Tibial nerve (tissue), 4 donors: Measurements from ENCODE around the gene ADAMTS17. TPM values are rescaled to one million over a fixed set of nuclear protein-coding genes. Genes with fewer than 3 reads are reported as not detected.

Experiments used
- DNase-seq, 2 donors: peaks; one replicate each; pipeline ENCODE4 v3.0.0-alpha.2; 2019; ENCODE audit warnings: low spot score in 2 of 2
- H3K27ac ChIP-seq, 4 donors: fragments of 200-600 bp; sonication (generic) in 3 of 4; one replicate each; pipeline ENCODE4 v1.5.1; 2017 to 2019; ENCODE audit warnings: mild to moderate bottlenecking in 1 of 4
- H3K27me3 ChIP-seq, 2 donors: fragments of 200-600 bp; sonication (generic) in 1 of 2; one replicate each; pipeline versions ENCODE4 v1.5.1 to v1.6.0; 2017 to 2019
- H3K36me3 ChIP-seq, 3 donors: fragments of 200-600 bp; sonication (generic); one replicate each; pipeline ENCODE4 v1.5.1; 2018 to 2019
- H3K4me1 ChIP-seq, 4 donors: fragments of 200-600 bp; sonication (generic) in 3 of 4; one replicate each; pipeline ENCODE4 v1.5.1; 2017 to 2019
- H3K4me3 ChIP-seq, 4 donors: fragments of 200-600 bp; sonication (generic) in 3 of 4; one replicate each; pipeline ENCODE4 v1.5.1; 2017 to 2019; ENCODE audit warnings: mild to moderate bottlenecking in 1 of 4, moderate library complexity in 1 of 4
- H3K9me3 ChIP-seq, 4 donors: fragments of 200-600 bp; sonication (generic) in 3 of 4; one replicate each; pipeline ENCODE4 v1.5.1; 2017 to 2019
- EP300 ChIP-seq, 2 donors: sonication (generic); formaldehyde crosslinking; IDR thresholded peaks; one replicate each; pipeline ENCODE4 v1.6.1; 2017; ENCODE audit warnings: antibody characterized with exemption in 2 of 2, mild to moderate bottlenecking in 1 of 2
- POLR2A ChIP-seq, 2 donors: fragments of 450-650 bp; IDR thresholded peaks; one replicate each; pipeline ENCODE4 v1.6.1; 2017; ENCODE audit warnings: antibody characterized with exemption in 2 of 2, mild to moderate bottlenecking in 2 of 2, moderate library complexity in 2 of 2
- WGBS, 2 donors: methylation state at CpG; one replicate each; pipeline ENCODE4 v1.1.5; 2018; 5-methylcytosine and 5-hydroxymethylcytosine counted together
- total RNA-seq, 4 donors: library from RNA; depleted of rRNA; stranded (reverse); fragments of >200 nt; gene quantifications; one replicate each; pipeline ENCODE4 v1.1.0, GENCODE V29; 2016
- TF ChIP-seq, protein P1 (sequence below), 5 experiments: fragments of 200-600 bp in 3 of 5; fragments of 450-650 bp in 2 of 5; sonication (generic) in 3 of 5; IDR thresholded peaks; one replicate each; pipeline ENCODE4 v1.5.1; 2016 to 2019; ENCODE audit warnings: antibody characterized with exemption in 5 of 5, mild to moderate bottlenecking in 3 of 5, moderate library complexity in 2 of 5

The ADAMTS17 gene
- total RNA-seq, 4 donors from 2014 or later = 0.66 to 5.5 (median 3.7) TPM

DNA sequence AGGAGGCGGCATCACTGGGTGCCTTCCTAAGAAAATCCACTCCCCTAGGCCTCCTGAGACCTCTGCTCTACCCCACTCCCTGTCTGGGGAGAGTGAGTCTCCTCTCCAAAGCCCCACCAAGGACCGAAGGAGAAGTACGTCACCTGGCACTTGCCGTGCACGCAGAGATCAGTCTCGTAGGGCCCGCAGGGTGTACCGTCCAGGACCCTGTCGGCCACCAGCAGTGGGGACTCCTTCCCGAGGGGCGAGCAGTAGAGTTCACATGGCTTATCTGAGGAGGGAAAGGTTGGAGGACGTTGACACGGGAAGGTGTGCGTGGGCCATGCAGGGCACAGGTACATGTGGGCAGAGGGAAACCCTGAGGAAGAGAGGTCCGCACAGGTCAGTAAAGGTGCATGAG is 232.9 kb downstream of the ADAMTS17 start:
- Histone ChIP-seq H3K27ac (no peak overlapping the region), H3K9me3 (no peaks in the 10 kb centered on the region), H3K36me3 (no peaks in the 10 kb centered on the region), H3K4me3 (no peak overlapping the region), H3K4me1 (peaks cover 0 to 37% (median 27%) of the 10 kb centered on the region in 4 donors), H3K27me3 (no peaks in the 10 kb centered on the region)
- TF ChIP-seq, protein P1, sequence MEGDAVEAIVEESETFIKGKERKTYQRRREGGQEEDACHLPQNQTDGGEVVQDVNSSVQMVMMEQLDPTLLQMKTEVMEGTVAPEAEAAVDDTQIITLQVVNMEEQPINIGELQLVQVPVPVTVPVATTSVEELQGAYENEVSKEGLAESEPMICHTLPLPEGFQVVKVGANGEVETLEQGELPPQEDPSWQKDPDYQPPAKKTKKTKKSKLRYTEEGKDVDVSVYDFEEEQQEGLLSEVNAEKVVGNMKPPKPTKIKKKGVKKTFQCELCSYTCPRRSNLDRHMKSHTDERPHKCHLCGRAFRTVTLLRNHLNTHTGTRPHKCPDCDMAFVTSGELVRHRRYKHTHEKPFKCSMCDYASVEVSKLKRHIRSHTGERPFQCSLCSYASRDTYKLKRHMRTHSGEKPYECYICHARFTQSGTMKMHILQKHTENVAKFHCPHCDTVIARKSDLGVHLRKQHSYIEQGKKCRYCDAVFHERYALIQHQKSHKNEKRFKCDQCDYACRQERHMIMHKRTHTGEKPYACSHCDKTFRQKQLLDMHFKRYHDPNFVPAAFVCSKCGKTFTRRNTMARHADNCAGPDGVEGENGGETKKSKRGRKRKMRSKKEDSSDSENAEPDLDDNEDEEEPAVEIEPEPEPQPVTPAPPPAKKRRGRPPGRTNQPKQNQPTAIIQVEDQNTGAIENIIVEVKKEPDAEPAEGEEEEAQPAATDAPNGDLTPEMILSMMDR (IDR thresholded peaks at IDR 0.05) = no peak
- no peak for DNase-seq
- 95% methylated on average over 15 of the region's 15 CpGs for WGBS, 2 donors

DNA sequence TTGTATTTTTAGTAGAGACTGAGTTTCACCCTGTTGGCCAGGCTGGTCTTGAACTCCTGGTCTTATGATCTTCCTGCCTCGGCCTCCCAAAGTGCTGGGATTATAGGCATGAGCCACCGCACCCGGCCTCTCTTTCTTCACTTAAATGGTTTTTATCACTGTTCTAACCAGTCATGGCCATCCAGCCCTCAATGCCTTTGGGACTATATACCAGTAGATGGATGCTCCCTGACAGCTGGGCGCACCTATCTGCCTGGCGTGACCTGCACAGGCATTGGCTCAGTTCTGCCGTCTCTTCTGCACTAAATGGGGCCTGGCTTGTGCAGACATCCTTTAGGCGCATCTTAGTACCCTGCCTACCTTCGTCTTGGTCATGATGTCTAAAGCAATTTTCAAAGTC is 233.4 kb downstream of the ADAMTS17 start:
- peaks cover 0 to 32% (median 24%) of the 10 kb centered on the region in 4 donors for H3K4me1 ChIP-seq
- no peaks in the 10 kb centered on the region for H3K36me3 ChIP-seq
- 96 to 97% methylated on average over 8 of the region's 8 CpGs for WGBS, 2 donors
- no peak for DNase-seq
- no peaks in the 10 kb centered on the region for H3K27me3 ChIP-seq
- TF ChIP-seq EP300 (IDR thresholded peaks at IDR 0.05) (no peak), POLR2A (IDR thresholded peaks at IDR 0.05) (no peak)
- TF ChIP-seq, protein P1 (IDR thresholded peaks at IDR 0.05) = no peak
- H3K9me3 ChIP-seq = no peaks in the 10 kb centered on the region
- H3K27ac ChIP-seq = no peak overlapping the region
- no peak overlapping the region for H3K4me3 ChIP-seq

DNA sequence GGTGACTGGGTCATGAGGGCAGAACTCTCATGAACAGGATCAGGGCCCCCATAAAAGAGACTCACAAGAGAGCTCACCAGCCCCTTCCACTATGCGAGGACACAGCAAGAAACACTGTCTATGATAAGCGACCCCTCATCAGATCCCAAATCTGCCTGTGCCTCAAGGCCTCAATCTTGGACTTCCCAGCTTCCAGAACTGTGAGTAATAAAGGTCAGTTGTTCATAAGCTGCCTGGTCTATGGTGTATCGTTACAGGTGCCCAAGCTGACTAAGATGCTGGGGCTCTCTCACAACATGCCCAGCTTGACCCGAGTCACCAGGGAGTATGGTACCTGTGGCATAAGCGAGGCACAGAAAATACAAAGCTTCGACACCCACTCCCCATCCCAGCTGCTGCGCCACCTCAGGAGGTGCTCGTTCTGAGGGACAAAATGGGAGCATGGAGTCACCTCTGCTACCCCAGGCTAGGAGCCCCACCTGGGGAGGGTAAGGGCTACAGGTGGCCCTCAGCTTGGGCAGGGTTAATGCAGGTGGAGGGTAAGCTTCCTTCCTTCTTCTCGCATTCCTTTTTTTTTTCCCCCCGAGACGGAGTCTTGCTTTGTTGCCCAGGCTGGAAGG is 234.1 kb downstream of the ADAMTS17 start:
- 94 to 98% methylated on average over 8 to 11 of the region's 11 CpGs for WGBS, 2 donors
- no peak overlapping the region for H3K27ac ChIP-seq
- TF ChIP-seq EP300 (IDR thresholded peaks at IDR 0.05) = no peak
- TF ChIP-seq, protein P1 (IDR thresholded peaks at IDR 0.05) = no peak
- no peak for TF ChIP-seq POLR2A (IDR thresholded peaks at IDR 0.05)
- no peak for DNase-seq
- no peaks in the 10 kb centered on the region for H3K36me3 ChIP-seq
- H3K27me3 ChIP-seq = no peaks in the 10 kb centered on the region
- H3K4me3 ChIP-seq = no peak overlapping the region
- no peaks in the 10 kb centered on the region for H3K9me3 ChIP-seq
- peaks cover 0 to 26% (median 22%) of the 10 kb centered on the region in 4 donors for H3K4me1 ChIP-seq

DNA sequence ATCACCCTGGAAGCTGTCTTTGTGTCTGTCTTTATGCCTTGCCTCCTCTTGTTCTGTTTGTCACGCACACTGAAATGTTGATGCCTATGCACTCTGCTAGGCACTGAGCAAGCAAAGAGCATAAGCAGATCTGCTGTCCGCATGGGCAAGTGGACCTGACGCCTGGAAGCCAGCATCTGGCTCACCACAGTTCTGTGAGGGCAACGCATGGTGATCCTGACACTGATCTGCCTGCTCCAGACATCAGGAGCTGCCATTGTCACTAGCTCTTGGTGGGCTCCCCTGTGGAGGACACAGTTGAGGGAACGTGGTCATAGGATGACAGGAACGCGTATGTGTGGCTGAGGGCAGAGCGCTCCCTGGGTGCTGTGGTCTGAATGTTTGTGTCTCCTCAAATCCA is 234.6 kb downstream of the ADAMTS17 start:
- no peaks in the 10 kb centered on the region for H3K36me3 ChIP-seq
- TF ChIP-seq EP300 (IDR thresholded peaks at IDR 0.05) = no peak
- TF ChIP-seq, protein P1 (IDR thresholded peaks at IDR 0.05) = no peak
- TF ChIP-seq POLR2A (IDR thresholded peaks at IDR 0.05) = no peak
- no peak overlapping the region for H3K4me3 ChIP-seq
- DNase-seq = no peak
- H3K27me3 ChIP-seq = no peaks in the 10 kb centered on the region
- peaks cover 0 to 20% (median 17%) of the 10 kb centered on the region in 4 donors for H3K4me1 ChIP-seq
- WGBS, 2 donors = 92 to 94% methylated on average over 8 of the region's 8 CpGs
- H3K27ac ChIP-seq = no peak overlapping the region
- H3K9me3 ChIP-seq = no peaks in the 10 kb centered on the region

DNA sequence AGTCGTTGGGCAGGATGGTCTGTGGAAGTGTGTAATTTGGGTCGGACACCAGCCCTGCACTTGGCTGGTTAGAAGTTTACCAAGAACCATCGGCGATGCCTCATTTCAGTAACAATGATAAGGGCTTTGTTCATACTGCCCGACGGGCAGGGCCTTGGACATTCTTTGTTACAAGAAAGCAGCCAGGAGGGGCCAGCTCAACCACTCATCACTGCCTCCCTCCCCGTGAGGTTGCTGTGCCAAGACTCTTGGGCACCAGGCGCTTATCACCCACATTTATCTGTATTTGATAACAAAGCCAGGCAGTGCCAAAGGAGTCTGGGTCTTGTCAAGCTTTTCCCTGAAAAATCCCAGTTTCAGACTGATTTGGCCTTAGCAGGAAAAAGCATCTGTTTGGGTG is 235.0 kb downstream of the ADAMTS17 start:
- no peak for DNase-seq
- H3K27me3 ChIP-seq = no peaks in the 10 kb centered on the region
- no peak overlapping the region for H3K4me3 ChIP-seq
- H3K9me3 ChIP-seq = no peaks in the 10 kb centered on the region
- H3K36me3 ChIP-seq = no peaks in the 10 kb centered on the region
- whole genome bisulfite sequencing, 2 donors = 69 to 76% methylated on average over 6 to 8 of the region's 8 CpGs
- no peak overlapping the region for H3K27ac ChIP-seq
- no peak for TF ChIP-seq POLR2A (IDR thresholded peaks at IDR 0.05)
- no peak for TF ChIP-seq EP300 (IDR thresholded peaks at IDR 0.05)
- TF ChIP-seq, protein P1 (IDR thresholded peaks at IDR 0.05) = no peak
- H3K4me1 ChIP-seq = peaks cover 0 to 16% (median 13%) of the 10 kb centered on the region in 4 donors
